Activated gamma-delta T cell treated with anti-CD3 and anti-CD28 coated beads, Interleukin-2, amount 50 U/mL, for 16 hours (primary cell): ENCODE measurements around the gene ROBO1.
"Not testable (repeated sequence)": the region's sequence is repeated elsewhere in the genome, so short reads cannot be mapped to it uniquely, and the experiment has no call there.

Experiments used
- DNase-seq: peaks from one replicate; pipeline ENCODE4 v3.0.0-alpha.2; 2020; ENCODE audit warnings: low read depth

Gene ROBO1

GRCh38 chr3:78792733-78793132, 975.1 kb downstream of the ROBO1 start:
- no peak for DNase-seq

- DNase-seq, result no peak
Measured at GRCh38 chr3:78792212-78792611, 975.6 kb downstream of the ROBO1 start.

GRCh38 chr3:78791753-78792152, 976.0 kb downstream of the ROBO1 start:
- DNase-seq, result no peak

- DNase-seq, result no peak
Measured at GRCh38 chr3:78788839-78789238, 979.0 kb downstream of the ROBO1 start.

- no peak for DNase-seq
Measured at GRCh38 chr3:78785004-78785403, 982.8 kb downstream of the ROBO1 start.

GRCh38 chr3:78781351-78781750, 986.4 kb downstream of the ROBO1 start:
- DNase-seq, result no peak

- DNase-seq, result no peak
Measured at GRCh38 chr3:78765671-78766485, 1001.9 kb downstream of the ROBO1 start.

GRCh38 chr3:78764634-78765033, 1003.2 kb downstream of the ROBO1 start:
- DNase-seq, result no peak

GRCh38 chr3:78762121-78762520, 1005.7 kb downstream of the ROBO1 start:
- DNase-seq, result no peak

GRCh38 chr3:78761126-78761525, 1006.7 kb downstream of the ROBO1 start:
- no peak for DNase-seq

GRCh38 chr3:78757731-78758130, 1010.1 kb downstream of the ROBO1 start:
- no peak for DNase-seq

- DNase-seq, result no peak
Measured at GRCh38 chr3:78754066-78754743, 1013.6 kb downstream of the ROBO1 start.

- DNase-seq, result no peak
Measured at GRCh38 chr3:78751266-78751665, 1016.5 kb downstream of the ROBO1 start.

- DNase-seq, result not testable (repeated sequence)
Measured at GRCh38 chr3:78750291-78750690, 1017.5 kb downstream of the ROBO1 start.

- DNase-seq, result no peak
Measured at GRCh38 chr3:78749056-78749455, 1018.7 kb downstream of the ROBO1 start.

- DNase-seq, result no peak
Measured at GRCh38 chr3:78745847-78746246, 1022.0 kb downstream of the ROBO1 start.

GRCh38 chr3:78742491-78742890, 1025.3 kb downstream of the ROBO1 start:
- no peak for DNase-seq

- no peak for DNase-seq
Measured at GRCh38 chr3:78742041-78742440, 1025.8 kb downstream of the ROBO1 start.

- no peak for DNase-seq
Measured at GRCh38 chr3:78741066-78741645, 1026.6 kb downstream of the ROBO1 start.

- no peak for DNase-seq
Measured at GRCh38 chr3:78738833-78739232, 1029.0 kb downstream of the ROBO1 start.

GRCh38 chr3:78737988-78738387, 1029.8 kb downstream of the ROBO1 start:
- DNase-seq, result no peak

GRCh38 chr3:78736863-78737262, 1030.9 kb downstream of the ROBO1 start:
- DNase-seq, result no peak

- DNase-seq, result no peak
Measured at GRCh38 chr3:78734048-78734637, 1033.7 kb downstream of the ROBO1 start.
